ENCODE results near the gene CPT2. TPM values are rescaled to one million over a fixed set of nuclear protein-coding genes. Genes with fewer than 3 reads are reported as not detected.

Gene CPT2
- total RNA-seq, 1 experiment from 2014 or later: 19.6 TPM

GRCh38 chr1:53220962-53221286 lies 24.3 kb downstream of the CPT2 start:
- ChIA-PET CTCF (interaction anchor here (0.7 kb wide), 1 partner anchor 260 kb away, joined by 4 read pairs; no protein-coding TSS in a partner anchor), POLR2A (interaction anchor here (1.1 to 6.3 kb wide), 5 partner anchors 8 to 24 kb away, joined by 6 to 69 read pairs (median 46); partner anchors contain the start of genes CPT2 and MAGOH)
- TSS peak; percentile 91 for BruUV-seq (replicated peaks)
- Mint-ChIP-seq H3K4me3 (ENCODE audit: unreplicated experiment) (peak overlapping the region; percentile 94), H3K4me1 (ENCODE audit: insufficient read depth, unreplicated experiment) (peaks cover 8% of the 10 kb centered on the region), H3K27me3 (ENCODE audit: insufficient read depth, unreplicated experiment) (no peaks in the 10 kb centered on the region), H3K27ac (ENCODE audit: low read depth, unreplicated experiment) (peak overlapping the region; percentile 99), H3K9me3 (ENCODE audit: unreplicated experiment) (no peaks in the 10 kb centered on the region), H3K36me3 (ENCODE audit: insufficient read depth, unreplicated experiment) (peaks cover 8% of the 10 kb centered on the region)
- no peak for TF ChIP-seq CTCF (IDR thresholded peaks at IDR 0.05; ENCODE audit: unreplicated experiment)
- intact Hi-C loops (cut with micrococcal nuclease): no loop called here
- DNase-seq (ENCODE audit: unreplicated experiment): no peak

DNA sequence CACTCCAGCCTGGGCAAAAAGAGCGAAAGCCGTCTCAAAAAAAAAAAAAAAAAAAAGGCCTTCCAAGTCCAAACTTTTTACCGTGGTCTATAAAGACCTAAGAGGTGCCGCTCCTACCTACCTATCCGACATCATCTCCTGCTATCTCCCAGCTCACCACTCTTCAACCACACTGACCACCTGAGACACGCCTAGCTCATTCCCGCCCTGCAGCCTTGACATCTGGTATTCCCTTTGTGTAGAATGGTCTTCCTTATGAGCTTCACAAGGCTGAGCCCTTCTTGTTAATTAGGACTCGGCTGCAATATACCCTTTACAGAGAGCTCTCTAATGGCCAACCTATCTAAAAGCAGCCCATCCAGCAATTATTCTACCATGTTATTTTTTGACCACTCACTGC lies 41.0 kb downstream of the CPT2 start:
- H3K4me3 Mint-ChIP-seq (ENCODE audit: unreplicated experiment): peak overlapping the region; percentile 96
- POLR2A ChIA-PET: interaction anchor here (0.5 to 4.8 kb wide), 8 partner anchors 9 to 1541 kb away, joined by 3 to 69 read pairs (median 4); partner anchors contain the start of gene CZIB

DNA sequence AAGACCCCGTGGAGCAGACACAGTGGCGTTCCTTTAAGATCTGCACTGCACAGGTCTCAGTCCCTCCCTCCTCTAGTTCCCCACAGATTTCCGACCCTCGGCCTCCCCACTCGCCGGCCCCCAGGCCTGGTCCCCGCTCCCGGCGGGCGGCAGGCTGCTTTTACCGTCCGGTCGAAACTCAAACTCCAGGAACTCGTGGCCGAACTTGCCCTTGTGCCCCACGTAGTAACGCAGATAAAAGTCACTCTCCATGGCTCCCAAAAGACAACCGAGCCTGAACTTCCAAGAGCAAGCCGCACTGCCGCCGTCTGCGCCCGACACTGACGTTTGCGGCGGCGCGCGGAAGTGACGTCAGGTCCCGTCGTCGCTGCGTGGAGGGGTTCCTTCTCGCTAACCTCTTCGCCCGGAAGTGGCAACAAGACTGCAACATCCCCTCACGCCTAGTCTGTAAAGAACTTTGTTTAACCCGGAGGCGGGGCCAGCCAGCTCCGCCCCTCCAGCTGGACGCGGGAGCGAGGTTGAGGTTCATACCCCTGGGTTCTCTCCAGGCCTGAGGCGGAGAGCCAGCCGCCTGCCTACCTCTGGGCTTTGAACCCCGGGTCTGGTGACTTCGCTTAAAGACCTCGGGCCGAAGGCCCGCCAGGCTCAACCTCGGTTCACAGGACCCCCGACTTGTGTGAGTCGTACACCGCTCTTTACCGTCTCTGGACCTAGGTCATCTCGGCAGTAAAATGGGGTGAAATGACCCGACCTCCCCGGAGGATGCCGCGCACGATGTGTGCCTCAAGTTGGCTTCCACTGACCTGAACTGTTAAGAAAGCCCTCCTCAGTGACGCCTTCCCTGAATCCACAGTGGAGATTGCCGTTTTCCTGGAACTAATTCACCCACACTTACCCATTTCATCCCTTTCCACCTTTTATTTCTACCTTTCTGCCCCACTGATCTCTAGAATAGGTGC lies 41.9 kb downstream of the CPT2 start, which contains the start of gene MAGOH:
Gene MAGOH, minus strand, starts transcription at position 322 of the 959 bp plus-strand sequence. Its CDS starts 70 bp downstream, at position 252.
- Mint-ChIP-seq H3K27me3 (ENCODE audit: insufficient read depth, unreplicated experiment) (no peaks in the 10 kb centered on the region), H3K4me3 (ENCODE audit: unreplicated experiment) (peak within 1 kb of the TSS; percentile 96), H3K9me3 (ENCODE audit: unreplicated experiment) (no peaks in the 10 kb centered on the region), H3K4me1 (ENCODE audit: insufficient read depth, unreplicated experiment) (peaks cover 13% of the 10 kb centered on the region), H3K27ac (ENCODE audit: low read depth, unreplicated experiment) (peak within 1 kb of the TSS; percentile 98), H3K36me3 (ENCODE audit: insufficient read depth, unreplicated experiment) (peaks cover 36% of the 10 kb centered on the region)
- intact Hi-C loops (cut with micrococcal nuclease): loop anchor here (2.0 kb wide), 1 partner anchor 88 kb away; no protein-coding TSS in a partner anchor
- no peak for TF ChIP-seq CTCF (IDR thresholded peaks at IDR 0.05; ENCODE audit: unreplicated experiment)
- POLR2A ChIA-PET: interaction anchor here (0.5 to 4.8 kb wide), 14 partner anchors 8 to 1977 kb away, joined by 3 to 69 read pairs (median 3); partner anchors contain the start of gene CZIB
- peak; percentile 94 for DNase-seq (ENCODE audit: unreplicated experiment)
- CTCF ChIA-PET: interaction anchor here (0.9 kb wide), 1 partner anchor 53 kb away, joined by 3 read pairs; no protein-coding TSS in a partner anchor
- BruUV-seq (replicated peaks): TSS peak; percentile 91

More for the DNA sequence above, 41.0 kb downstream of the CPT2 start:
- CTCF ChIA-PET: interaction anchor here (0.7 to 0.9 kb wide), 2 partner anchors 16 to 52 kb away, joined by 3 to 5 read pairs; no protein-coding TSS in a partner anchor
- intact Hi-C loops (cut with micrococcal nuclease): loop anchor here (2.0 kb wide), 1 partner anchor 89 kb away; no protein-coding TSS in a partner anchor
- DNase-seq (ENCODE audit: unreplicated experiment): no peak
- no peak for TF ChIP-seq CTCF (IDR thresholded peaks at IDR 0.05; ENCODE audit: unreplicated experiment)
- no TSS peak for BruUV-seq (replicated peaks)
- Mint-ChIP-seq H3K9me3 (ENCODE audit: unreplicated experiment) (no peaks in the 10 kb centered on the region), H3K36me3 (ENCODE audit: insufficient read depth, unreplicated experiment) (peaks cover 44% of the 10 kb centered on the region), H3K4me1 (ENCODE audit: insufficient read depth, unreplicated experiment) (peaks cover 13% of the 10 kb centered on the region), H3K27me3 (ENCODE audit: insufficient read depth, unreplicated experiment) (no peaks in the 10 kb centered on the region), H3K27ac (ENCODE audit: low read depth, unreplicated experiment) (peak overlapping the region; percentile 98)

DNA sequence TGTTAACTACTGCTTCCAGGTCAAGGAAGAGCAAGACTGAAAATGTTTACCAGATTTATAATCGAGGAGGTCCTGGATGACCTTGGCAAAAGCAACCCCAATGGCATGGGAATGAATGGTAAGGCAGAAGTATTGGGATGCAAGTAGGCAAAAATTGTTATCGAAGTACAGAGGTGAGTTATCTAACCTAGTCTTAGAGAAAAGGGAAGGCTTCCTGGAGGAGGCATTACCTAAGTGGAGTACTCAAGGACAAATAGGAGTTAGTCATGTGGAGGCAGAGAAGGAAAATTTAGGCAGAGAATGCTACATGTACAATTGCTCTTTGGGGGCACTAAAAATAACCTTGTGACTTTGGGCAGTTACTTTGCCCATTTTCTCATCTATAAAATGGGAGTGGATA lies 45.2 kb downstream of the CPT2 start:
- H3K4me3 Mint-ChIP-seq (ENCODE audit: unreplicated experiment): no peak overlapping the region
- peaks cover 1% of the 10 kb centered on the region for H3K4me1 Mint-ChIP-seq (ENCODE audit: insufficient read depth, unreplicated experiment)
- BruUV-seq (replicated peaks): no TSS peak
- ChIA-PET POLR2A (no interaction called here), CTCF (no interaction called here)
- no peaks in the 10 kb centered on the region for H3K9me3 Mint-ChIP-seq (ENCODE audit: unreplicated experiment)
- no peak overlapping the region for H3K27ac Mint-ChIP-seq (ENCODE audit: low read depth, unreplicated experiment)
- H3K27me3 Mint-ChIP-seq (ENCODE audit: insufficient read depth, unreplicated experiment): no peaks in the 10 kb centered on the region
- TF ChIP-seq CTCF (IDR thresholded peaks at IDR 0.05; ENCODE audit: unreplicated experiment): no peak
- H3K36me3 Mint-ChIP-seq (ENCODE audit: insufficient read depth, unreplicated experiment): peaks cover 6% of the 10 kb centered on the region
- intact Hi-C loops (cut with micrococcal nuclease): no loop called here
- no peak for DNase-seq (ENCODE audit: unreplicated experiment)
